NT2/D1 (cell line): Measurements from ENCODE around the gene PPP6R3.

Experiments used
- SUZ12 ChIP-seq: IDR thresholded peaks from 2 replicates; pipeline ENCODE4 v1.6.1; 2011; ENCODE audit not compliant: insufficient read length, insufficient read depth; ENCODE audit errors: extremely low read depth
- YY1 ChIP-seq: IDR thresholded peaks from 2 replicates; pipeline ENCODE4 v1.6.1; 2011; ENCODE audit not compliant: insufficient read length, insufficient read depth
- ZNF274 ChIP-seq: IDR thresholded peaks from 2 replicates; pipeline ENCODE4 v1.6.1; 2011; ENCODE audit warnings: mild to moderate bottlenecking, low read depth, low read length

- TF ChIP-seq ZNF274 (no peak), SUZ12 (no peak), YY1 (no peak)
These were observed 64.1 kb downstream of the PPP6R3 start for GRCh38 chr11:68524681-68525080.
